Panc1 (cell line): ENCODE measurements around the gene AKAP7. TPM values are rescaled to one million over a fixed set of nuclear protein-coding genes. Genes with fewer than 3 reads are reported as not detected.

Experiments
- ATAC-seq: fragments of 200-7000 bp; cut with Tn5 transposase; 2 replicates; pipeline ENCODE4 v1.9.1; 2020; ENCODE audit warnings: mild to moderate bottlenecking, moderate library complexity
- BruUV-seq: library from RNA; stranded (reverse); fragments of 400-500 nt; replicated peaks from 2 replicates; lab custom pipeline; 2021; lab: Mats Ljungman, UMichigan
- CTCF ChIA-PET: fragments of 300-600 bp; sonication (Branson Sonifier 250); formaldehyde crosslinking; loops from one replicate; lab custom pipeline; 2022; ENCODE audit warnings: antibody characterized with exemption; lab: Charles Lee
- POLR2A ChIA-PET: fragments of 300-600 bp; sonication (Branson Sonifier 250); formaldehyde crosslinking; loops from one replicate; lab custom pipeline; 2022; ENCODE audit warnings: antibody characterized with exemption; lab: Charles Lee
- DNase-seq: peaks from one replicate; pipeline ENCODE4 v3.0.0-alpha.2; 2010; ENCODE audit warnings: low read depth, low spot score
- H3K27ac ChIP-seq: 2 replicates; pipeline ENCODE4 v1.5.1; 2011; ENCODE audit warnings: mild to moderate bottlenecking, low read length, inconsistent platforms
- H3K27me3 ChIP-seq: fragments of 200-500 bp; sonication (Bioruptor generic); 2 replicates; pipeline ENCODE4 v1.6.0; 2014; ENCODE audit warnings: low read length, inconsistent platforms; ENCODE audit not compliant: control insufficient read depth, insufficient read depth
- H3K36me3 ChIP-seq: fragments of 200-500 bp; sonication (Bioruptor generic); 2 replicates; pipeline ENCODE4 v1.5.1; 2014; ENCODE audit warnings: inconsistent platforms, mild to moderate bottlenecking, low read length, moderate library complexity; ENCODE audit not compliant: control insufficient read depth, insufficient read depth
- H3K4me1 ChIP-seq: 2 replicates; pipeline ENCODE4 v1.5.1; 2011; ENCODE audit warnings: inconsistent platforms, mild to moderate bottlenecking, low read length, moderate library complexity; ENCODE audit not compliant: control insufficient read depth, insufficient read depth
- H3K4me3 ChIP-seq, 2 experiments: 2 replicates each; pipeline ENCODE4 v1.5.1; 2011 to 2012; ENCODE audit warnings: low read depth in 2 of 2, low read length in 2 of 2, mild to moderate bottlenecking in 2 of 2, inconsistent platforms in 1 of 2, moderate library complexity in 1 of 2
- H3K9me3 ChIP-seq: fragments of 200-500 bp; sonication (Bioruptor generic); 2 replicates; pipeline ENCODE4 v1.5.1; 2014; ENCODE audit warnings: low read depth, mild to moderate bottlenecking, inconsistent platforms, low read length, moderate library complexity; ENCODE audit not compliant: control insufficient read depth, insufficient read depth
- CTCF ChIP-seq: fragments of 450-650 bp; IDR thresholded peaks from 2 replicates; pipeline ENCODE4 v1.5.1; 2017; ENCODE audit warnings: mild to moderate bottlenecking
- POLR2AphosphoS5 ChIP-seq: IDR thresholded peaks from 2 replicates; pipeline ENCODE4 v1.6.1; 2012; ENCODE audit warnings: mild to moderate bottlenecking, low read depth, low read length, moderate library complexity
- REST ChIP-seq, 2 experiments: IDR thresholded peaks; 2 replicates each; pipeline ENCODE4 v1.6.1; 2011 to 2012; ENCODE audit warnings: low read depth in 2 of 2, control low read depth in 1 of 2, low read length in 1 of 2, mild to moderate bottlenecking in 1 of 2, moderate library complexity in 1 of 2; ENCODE audit not compliant: insufficient read depth in 1 of 2
- SIN3A ChIP-seq: IDR thresholded peaks from 2 replicates; pipeline ENCODE4 v1.6.1; 2012; ENCODE audit warnings: low read depth, mild to moderate bottlenecking, low read length, moderate library complexity, borderline replicate concordance; ENCODE audit not compliant: insufficient read depth
- TCF7L2 ChIP-seq: IDR thresholded peaks from 2 replicates; pipeline ENCODE4 v1.6.1; 2011; ENCODE audit warnings: mild to moderate bottlenecking, low read depth, low read length, inconsistent platforms
- in situ Hi-C: cut with HindIII; loops from 2 replicates; pipeline ENCODE4 v1.10.0; 2016; ENCODE audit warnings: low sequenced_read_pairs, low pct_unique_long_range_greater_than_20kb
- intact Hi-C: fragments of 100-400 bp; cut with micrococcal nuclease; formaldehyde crosslinking; loops from one replicate; pipeline ENCODE4 v1.10.0; 2022; ENCODE audit not compliant: unreplicated experiment
- total RNA-seq: library from RNA; stranded (reverse); gene quantifications from one replicate; pipeline ENCODE4 v1.2.1, GENCODE V29; 2021; ENCODE audit not compliant: unreplicated experiment

The AKAP7 gene
- total RNA-seq, 1 experiment from 2014 or later = 3.2 TPM

GRCh38 chr6:131231103-131231502 lies 95.8 kb downstream of the AKAP7 start:
- CTCF ChIA-PET = no interaction called here
- intact Hi-C loops (no loop called here), in situ Hi-C loops (no loop called here)
- Histone ChIP-seq H3K4me3 (no peak overlapping the region), H3K9me3 (no peaks in the 10 kb centered on the region), H3K4me1 (no peaks in the 10 kb centered on the region), H3K27ac (no peak overlapping the region), H3K27me3 (no peaks in the 10 kb centered on the region), H3K36me3 (no peaks in the 10 kb centered on the region)
- no peak for TF ChIP-seq TCF7L2
- TF ChIP-seq CTCF = no peak
- no peak for TF ChIP-seq REST (IDR thresholded peaks at IDR 0.05; ENCODE audit: insufficient read depth in 1 of 2, low read depth in 2 of 2, low read length in 1 of 2)
- TF ChIP-seq POLR2AphosphoS5 = no peak
- no peak for TF ChIP-seq SIN3A
- POLR2A ChIA-PET = no interaction called here
- no TSS peak for BruUV-seq
- no peak for ATAC-seq
- DNase-seq = no peak

GRCh38 chr6:131231891-131232290 lies 96.6 kb downstream of the AKAP7 start:
- ATAC-seq = no peak
- TF ChIP-seq CTCF (no peak), POLR2AphosphoS5 (no peak), REST (IDR thresholded peaks at IDR 0.05; ENCODE audit: insufficient read depth in 1 of 2, low read depth in 2 of 2, low read length in 1 of 2) (no peak), TCF7L2 (no peak), SIN3A (no peak)
- H3K9me3 ChIP-seq = no peaks in the 10 kb centered on the region
- intact Hi-C loops = no loop called here
- H3K27me3 ChIP-seq = no peaks in the 10 kb centered on the region
- POLR2A ChIA-PET = no interaction called here
- no peak overlapping the region for H3K4me3 ChIP-seq
- in situ Hi-C loops = no loop called here
- DNase-seq = no peak
- CTCF ChIA-PET = no interaction called here
- H3K27ac ChIP-seq = no peak overlapping the region
- BruUV-seq = no TSS peak
- no peaks in the 10 kb centered on the region for H3K36me3 ChIP-seq
- no peaks in the 10 kb centered on the region for H3K4me1 ChIP-seq
